Tibial nerve (tissue), 4 donors: Measurements from ENCODE around the gene ARMC9. TPM values are rescaled to one million over a fixed set of nuclear protein-coding genes. Genes with fewer than 3 reads are reported as not detected.

Experiments used
- DNase-seq, 2 donors: peaks; one replicate each; pipeline ENCODE4 v3.0.0-alpha.2; 2019; ENCODE audit warnings: low spot score in 2 of 2
- H3K27ac ChIP-seq, 4 donors: fragments of 200-600 bp; sonication (generic) in 3 of 4; one replicate each; pipeline ENCODE4 v1.5.1; 2017 to 2019; ENCODE audit warnings: mild to moderate bottlenecking in 1 of 4
- H3K27me3 ChIP-seq, 2 donors: fragments of 200-600 bp; sonication (generic) in 1 of 2; one replicate each; pipeline versions ENCODE4 v1.5.1 to v1.6.0; 2017 to 2019
- H3K36me3 ChIP-seq, 3 donors: fragments of 200-600 bp; sonication (generic); one replicate each; pipeline ENCODE4 v1.5.1; 2018 to 2019
- H3K4me1 ChIP-seq, 4 donors: fragments of 200-600 bp; sonication (generic) in 3 of 4; one replicate each; pipeline ENCODE4 v1.5.1; 2017 to 2019
- H3K4me3 ChIP-seq, 4 donors: fragments of 200-600 bp; sonication (generic) in 3 of 4; one replicate each; pipeline ENCODE4 v1.5.1; 2017 to 2019; ENCODE audit warnings: mild to moderate bottlenecking in 1 of 4, moderate library complexity in 1 of 4
- H3K9me3 ChIP-seq, 4 donors: fragments of 200-600 bp; sonication (generic) in 3 of 4; one replicate each; pipeline ENCODE4 v1.5.1; 2017 to 2019
- EP300 ChIP-seq, 2 donors: sonication (generic); formaldehyde crosslinking; IDR thresholded peaks; one replicate each; pipeline ENCODE4 v1.6.1; 2017; ENCODE audit warnings: antibody characterized with exemption in 2 of 2, mild to moderate bottlenecking in 1 of 2
- POLR2A ChIP-seq, 2 donors: fragments of 450-650 bp; IDR thresholded peaks; one replicate each; pipeline ENCODE4 v1.6.1; 2017; ENCODE audit warnings: antibody characterized with exemption in 2 of 2, mild to moderate bottlenecking in 2 of 2, moderate library complexity in 2 of 2
- WGBS, 2 donors: methylation state at CpG; one replicate each; pipeline ENCODE4 v1.1.5; 2018; 5-methylcytosine and 5-hydroxymethylcytosine counted together
- total RNA-seq, 4 donors: library from RNA; depleted of rRNA; stranded (reverse); fragments of >200 nt; gene quantifications; one replicate each; pipeline ENCODE4 v1.1.0, GENCODE V29; 2016
- TF ChIP-seq, protein P1 (sequence below), 5 experiments: fragments of 200-600 bp in 3 of 5; fragments of 450-650 bp in 2 of 5; sonication (generic) in 3 of 5; IDR thresholded peaks; one replicate each; pipeline ENCODE4 v1.5.1; 2016 to 2019; ENCODE audit warnings: antibody characterized with exemption in 5 of 5, mild to moderate bottlenecking in 3 of 5, moderate library complexity in 2 of 5

Gene ARMC9
- total RNA-seq, 4 donors from 2014 or later = 8.7 to 30.0 (median 18.6) TPM

DNA sequence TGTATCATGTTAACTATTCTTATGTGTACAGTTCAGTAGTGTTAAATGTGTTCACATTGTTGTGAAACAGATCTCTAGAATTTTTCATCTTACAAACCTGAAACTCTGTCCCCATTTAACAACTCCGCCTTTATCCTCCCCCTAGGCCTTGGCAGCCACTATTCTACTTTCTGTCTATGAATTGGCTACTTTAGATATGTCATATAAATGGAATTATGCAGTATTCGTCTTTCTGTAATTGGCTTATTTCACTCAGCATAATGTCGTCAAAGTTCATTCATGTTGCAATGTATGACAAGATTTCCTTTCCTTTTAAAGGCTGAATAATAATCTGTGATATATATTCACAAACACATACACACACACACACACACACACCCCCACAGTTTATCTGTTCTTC is 12.4 kb downstream of the ARMC9 start:
- no peak for DNase-seq
- WGBS, 2 donors = 71 to 73% methylated on average over 3 of the region's 3 CpGs
- Histone ChIP-seq H3K27ac (no peak overlapping the region), H3K9me3 (no peaks in the 10 kb centered on the region), H3K4me3 (no peak overlapping the region), H3K36me3 (peaks cover 0 to 61% (median 0%) of the 10 kb centered on the region in 3 donors), H3K27me3 (no peaks in the 10 kb centered on the region), H3K4me1 (no peaks in the 10 kb centered on the region)
- no peak for TF ChIP-seq POLR2A (IDR thresholded peaks at IDR 0.05)
- TF ChIP-seq EP300 (IDR thresholded peaks at IDR 0.05) = no peak
- TF ChIP-seq, protein P1, sequence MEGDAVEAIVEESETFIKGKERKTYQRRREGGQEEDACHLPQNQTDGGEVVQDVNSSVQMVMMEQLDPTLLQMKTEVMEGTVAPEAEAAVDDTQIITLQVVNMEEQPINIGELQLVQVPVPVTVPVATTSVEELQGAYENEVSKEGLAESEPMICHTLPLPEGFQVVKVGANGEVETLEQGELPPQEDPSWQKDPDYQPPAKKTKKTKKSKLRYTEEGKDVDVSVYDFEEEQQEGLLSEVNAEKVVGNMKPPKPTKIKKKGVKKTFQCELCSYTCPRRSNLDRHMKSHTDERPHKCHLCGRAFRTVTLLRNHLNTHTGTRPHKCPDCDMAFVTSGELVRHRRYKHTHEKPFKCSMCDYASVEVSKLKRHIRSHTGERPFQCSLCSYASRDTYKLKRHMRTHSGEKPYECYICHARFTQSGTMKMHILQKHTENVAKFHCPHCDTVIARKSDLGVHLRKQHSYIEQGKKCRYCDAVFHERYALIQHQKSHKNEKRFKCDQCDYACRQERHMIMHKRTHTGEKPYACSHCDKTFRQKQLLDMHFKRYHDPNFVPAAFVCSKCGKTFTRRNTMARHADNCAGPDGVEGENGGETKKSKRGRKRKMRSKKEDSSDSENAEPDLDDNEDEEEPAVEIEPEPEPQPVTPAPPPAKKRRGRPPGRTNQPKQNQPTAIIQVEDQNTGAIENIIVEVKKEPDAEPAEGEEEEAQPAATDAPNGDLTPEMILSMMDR (IDR thresholded peaks at IDR 0.05) = no peak

DNA sequence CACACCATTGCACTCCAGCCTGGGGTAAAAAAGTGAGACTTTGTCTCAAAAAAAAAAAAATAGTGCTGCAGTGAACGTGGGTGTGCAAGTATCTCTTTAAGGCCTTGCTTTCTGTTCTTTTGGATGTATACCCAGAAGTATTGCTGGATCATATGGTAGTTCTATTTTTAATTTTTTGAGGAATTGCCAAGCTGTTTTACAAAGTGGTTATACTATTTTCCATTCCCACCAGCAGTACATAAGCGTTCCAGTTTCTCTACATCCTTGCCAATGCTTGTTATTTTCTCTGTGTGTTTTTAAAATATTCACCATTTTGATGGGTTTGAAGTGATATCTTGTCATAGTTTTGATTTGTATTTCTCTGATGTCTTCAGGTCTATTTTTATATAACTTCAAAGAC is 13.1 kb downstream of the ARMC9 start:
- Histone ChIP-seq H3K36me3 (peaks cover 0 to 67% (median 0%) of the 10 kb centered on the region in 3 donors), H3K27ac (no peak overlapping the region)
- 44 to 51% methylated on average over 2 of the region's 2 CpGs for WGBS, 2 donors

DNA sequence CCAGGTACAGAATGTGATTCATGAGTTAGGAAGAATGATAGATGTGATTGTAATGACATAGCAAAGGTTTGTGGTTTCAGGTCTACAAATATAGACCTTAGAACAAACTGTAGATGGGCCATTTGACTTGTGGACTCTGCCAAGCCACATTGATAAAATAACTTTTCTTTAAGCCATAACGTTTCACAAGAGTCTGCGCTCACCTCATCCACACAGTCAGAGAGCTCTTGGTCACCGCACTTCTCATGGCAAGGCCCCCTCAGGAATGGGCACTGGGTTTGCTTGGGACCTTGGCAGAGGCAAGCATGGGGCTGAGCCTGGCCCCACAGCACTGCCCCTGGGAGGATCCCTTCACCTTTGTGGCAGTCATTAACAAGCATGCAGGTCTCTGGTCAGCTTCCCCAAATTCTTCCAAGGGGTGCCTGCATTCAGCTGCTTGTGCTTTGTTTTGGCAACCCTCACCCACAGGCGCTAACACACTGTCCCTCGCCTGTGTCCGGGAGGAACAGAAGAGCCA is 14.0 kb downstream of the ARMC9 start:
- Histone ChIP-seq H3K27me3 (no peaks in the 10 kb centered on the region), H3K9me3 (no peaks in the 10 kb centered on the region), H3K36me3 (peaks cover 0 to 69% (median 0%) of the 10 kb centered on the region in 3 donors), H3K4me1 (no peaks in the 10 kb centered on the region), H3K4me3 (no peak overlapping the region), H3K27ac (no peak overlapping the region)
- no peak for DNase-seq
- 91 to 92% methylated on average over 6 of the region's 6 CpGs for WGBS, 2 donors
- TF ChIP-seq EP300 (IDR thresholded peaks at IDR 0.05) (no peak), POLR2A (IDR thresholded peaks at IDR 0.05) (no peak)
- TF ChIP-seq, protein P1 (IDR thresholded peaks at IDR 0.05) = no peak

More for the DNA sequence above, 13.1 kb downstream of the ARMC9 start:
- TF ChIP-seq, protein P1 (IDR thresholded peaks at IDR 0.05) = no peak
- TF ChIP-seq EP300 (IDR thresholded peaks at IDR 0.05) (no peak), POLR2A (IDR thresholded peaks at IDR 0.05) (no peak)
- no peaks in the 10 kb centered on the region for H3K9me3 ChIP-seq
- no peak for DNase-seq
- no peaks in the 10 kb centered on the region for H3K4me1 ChIP-seq
- no peak overlapping the region for H3K4me3 ChIP-seq
- no peaks in the 10 kb centered on the region for H3K27me3 ChIP-seq

DNA sequence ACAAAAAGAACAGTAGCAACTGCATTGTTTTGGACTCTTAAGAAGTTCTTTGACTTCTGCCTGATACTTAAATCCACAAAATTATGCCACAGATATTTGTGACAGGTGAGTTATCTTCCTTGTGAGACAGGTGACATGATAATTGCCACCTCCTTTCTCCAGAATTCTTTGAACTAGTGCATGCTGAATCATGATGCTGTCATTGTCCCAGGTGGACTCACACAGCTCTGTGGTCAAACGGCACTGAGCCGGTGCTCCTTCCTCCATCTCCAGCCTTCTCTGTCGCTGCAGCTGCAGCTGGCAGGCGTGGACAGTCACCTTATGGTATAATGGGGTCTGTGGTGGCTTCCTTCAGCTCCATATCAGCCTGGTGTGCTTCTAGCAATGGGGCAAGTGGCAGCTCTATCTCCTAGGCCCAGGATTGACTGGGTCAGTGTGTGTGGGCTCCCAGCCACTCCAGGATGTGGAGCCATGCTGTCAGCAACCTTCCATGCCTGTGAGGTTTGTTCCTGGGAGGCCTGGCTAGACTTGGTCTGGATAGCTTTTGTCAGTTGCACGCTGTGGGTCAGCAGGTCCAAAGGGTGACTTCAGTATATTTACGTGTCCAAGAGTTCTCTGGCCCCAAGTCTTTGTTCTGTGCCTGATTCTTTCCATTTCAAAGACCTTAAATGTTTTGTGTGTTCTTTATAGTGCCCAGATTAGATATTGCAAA is 15.7 kb downstream of the ARMC9 start:
- DNase-seq = no peak
- peaks cover 0 to 68% (median 0%) of the 10 kb centered on the region in 3 donors for H3K36me3 ChIP-seq
- 85 to 94% methylated on average over 6 of the region's 6 CpGs for WGBS, 2 donors
- TF ChIP-seq, protein P1 (IDR thresholded peaks at IDR 0.05) = no peak
- TF ChIP-seq POLR2A (IDR thresholded peaks at IDR 0.05) = no peak
- no peak for TF ChIP-seq EP300 (IDR thresholded peaks at IDR 0.05)
- H3K4me3 ChIP-seq = no peak overlapping the region
- H3K4me1 ChIP-seq = no peaks in the 10 kb centered on the region
- H3K9me3 ChIP-seq = no peaks in the 10 kb centered on the region
- no peaks in the 10 kb centered on the region for H3K27me3 ChIP-seq
- H3K27ac ChIP-seq = no peak overlapping the region

DNA sequence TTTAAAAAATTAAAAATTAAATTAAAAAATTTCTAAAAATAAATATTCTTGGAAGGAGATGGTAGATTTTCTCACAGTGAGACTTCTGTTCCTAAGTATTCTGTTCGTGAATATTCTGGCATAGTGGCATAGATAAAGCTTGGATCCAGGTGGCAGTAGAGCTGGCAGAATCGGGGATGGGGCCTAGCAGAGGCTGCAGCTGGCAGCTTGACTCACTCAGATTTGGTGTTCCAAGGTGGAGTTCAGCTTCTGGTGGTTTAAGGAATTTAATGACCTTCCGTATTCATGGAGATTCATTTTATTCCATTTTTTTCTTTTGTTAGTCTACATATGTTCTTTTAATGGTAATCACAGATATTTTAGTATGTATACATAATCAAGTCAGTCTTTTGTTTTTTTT is 19.9 kb downstream of the ARMC9 start:
- Histone ChIP-seq H3K4me1 (peaks cover 0 to 14% (median 4%) of the 10 kb centered on the region in 4 donors), H3K36me3 (peaks cover 0 to 57% (median 0%) of the 10 kb centered on the region in 3 donors), H3K27ac (no peak overlapping the region), H3K9me3 (no peaks in the 10 kb centered on the region), H3K4me3 (no peak overlapping the region), H3K27me3 (no peaks in the 10 kb centered on the region)
- TF ChIP-seq, protein P1 (IDR thresholded peaks at IDR 0.05) = no peak
- TF ChIP-seq EP300 (IDR thresholded peaks at IDR 0.05) = no peak
- TF ChIP-seq POLR2A (IDR thresholded peaks at IDR 0.05) = no peak
- 88 to 90% methylated on average over 3 of the region's 3 CpGs for WGBS, 2 donors
- no peak for DNase-seq
